ENCODE data around the gene CYP2B6.
"Not testable (repeated sequence)": the region's sequence is repeated elsewhere in the genome, so short reads cannot be mapped to it uniquely, and the experiment has no call there.

The CYP2B6 gene

GRCh38 chr19:40976724-40977123 lies 14.4 kb upstream of the CYP2B6 start:
- Histone ChIP-seq H3K9ac (ENCODE audit: low read depth, low read length, poor library complexity, severe bottlenecking) (no peak overlapping the region), H3K36me3 (ENCODE audit: insufficient read depth, low read length) (no peaks in the 10 kb centered on the region), H3K9me2 (replicated peaks; ENCODE audit: low read depth, low read length) (no peaks in the 10 kb centered on the region), H3K4me1 (ENCODE audit: insufficient read depth, low read length, poor library complexity, severe bottlenecking) (no peaks in the 10 kb centered on the region), H3K27me3 (ENCODE audit: insufficient read depth, low read length, poor library complexity, severe bottlenecking) (no peaks in the 10 kb centered on the region), H3F3A (ENCODE audit: low read depth) (no peaks in the 10 kb centered on the region), H3K79me2 (ENCODE audit: insufficient read depth, low read length) (no peaks in the 10 kb centered on the region), H2AFZ (ENCODE audit: low read length) (no peak overlapping the region), H4K20me1 (ENCODE audit: insufficient read depth, low read length, poor library complexity, severe bottlenecking) (no peaks in the 10 kb centered on the region), H3K4me3 (ENCODE audit: low read length, poor library complexity, severe bottlenecking) (no peak overlapping the region), H3K4me2 (ENCODE audit: low read depth, low read length, poor library complexity, severe bottlenecking) (no peak overlapping the region), H3K9me3 (ENCODE audit: insufficient read depth, low read depth, low read length) (no peaks in the 10 kb centered on the region)
- TF ChIP-seq CTCF (conservative IDR thresholded peaks at IDR 0.05; ENCODE audit: low read length) (no peak), EZH2phosphoT487 (IDR thresholded peaks at IDR 0.05; ENCODE audit: borderline replicate concordance) (no peak)

DNA sequence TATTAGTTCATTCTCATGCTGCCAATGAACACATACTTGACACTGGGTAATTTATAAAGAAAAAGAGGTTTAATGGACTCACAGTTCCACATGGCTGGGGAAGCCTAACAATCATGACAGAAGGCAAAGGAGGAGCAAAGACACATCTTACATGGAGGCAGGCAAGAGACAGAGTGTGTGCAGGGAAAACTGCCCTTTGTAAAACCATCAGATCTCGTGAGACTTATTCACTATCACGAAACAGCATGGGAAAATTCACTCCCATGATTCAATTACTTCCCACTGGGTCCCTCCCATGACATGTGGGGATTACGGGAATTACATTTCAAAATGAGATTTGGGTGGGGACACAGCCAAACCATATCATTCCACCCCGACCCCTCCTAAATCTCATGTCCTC lies 11.3 kb upstream of the CYP2B6 start:
- H3K4me1 ChIP-seq (ENCODE audit: insufficient read depth, low read length, poor library complexity, severe bottlenecking); H3K79me2 ChIP-seq (ENCODE audit: insufficient read depth, low read length); H3K36me3 ChIP-seq (ENCODE audit: insufficient read depth, low read length); H4K20me1 ChIP-seq (ENCODE audit: insufficient read depth, low read length, poor library complexity, severe bottlenecking); H3K9ac ChIP-seq (ENCODE audit: low read depth, low read length, poor library complexity, severe bottlenecking); H3K4me2 ChIP-seq (ENCODE audit: low read depth, low read length, poor library complexity, severe bottlenecking); H3F3A ChIP-seq (ENCODE audit: low read depth); H2AFZ ChIP-seq (ENCODE audit: low read length); H3K4me3 ChIP-seq (ENCODE audit: low read length, poor library complexity, severe bottlenecking); H3K27me3 ChIP-seq (ENCODE audit: insufficient read depth, low read length, poor library complexity, severe bottlenecking); H3K9me2 ChIP-seq (replicated peaks; ENCODE audit: low read depth, low read length); H3K9me3 ChIP-seq (ENCODE audit: insufficient read depth, low read depth, low read length): not testable (repeated sequence)

- not testable (repeated sequence) for H3K9me3 ChIP-seq (ENCODE audit: insufficient read depth, low read depth, low read length); H3K27me3 ChIP-seq (ENCODE audit: insufficient read depth, low read length, poor library complexity, severe bottlenecking); H3K4me2 ChIP-seq (ENCODE audit: low read depth, low read length, poor library complexity, severe bottlenecking); H3K9me2 ChIP-seq (replicated peaks; ENCODE audit: low read depth, low read length); H3K4me1 ChIP-seq (ENCODE audit: insufficient read depth, low read length, poor library complexity, severe bottlenecking); H4K20me1 ChIP-seq (ENCODE audit: insufficient read depth, low read length, poor library complexity, severe bottlenecking); H3F3A ChIP-seq (ENCODE audit: low read depth); H3K79me2 ChIP-seq (ENCODE audit: insufficient read depth, low read length); H3K36me3 ChIP-seq (ENCODE audit: insufficient read depth, low read length); H2AFZ ChIP-seq (ENCODE audit: low read length); H3K4me3 ChIP-seq (ENCODE audit: low read length, poor library complexity, severe bottlenecking); H3K9ac ChIP-seq (ENCODE audit: low read depth, low read length, poor library complexity, severe bottlenecking)
Measured at GRCh38 chr19:40980743-40981442, 10.2 kb upstream of the CYP2B6 start.

DNA sequence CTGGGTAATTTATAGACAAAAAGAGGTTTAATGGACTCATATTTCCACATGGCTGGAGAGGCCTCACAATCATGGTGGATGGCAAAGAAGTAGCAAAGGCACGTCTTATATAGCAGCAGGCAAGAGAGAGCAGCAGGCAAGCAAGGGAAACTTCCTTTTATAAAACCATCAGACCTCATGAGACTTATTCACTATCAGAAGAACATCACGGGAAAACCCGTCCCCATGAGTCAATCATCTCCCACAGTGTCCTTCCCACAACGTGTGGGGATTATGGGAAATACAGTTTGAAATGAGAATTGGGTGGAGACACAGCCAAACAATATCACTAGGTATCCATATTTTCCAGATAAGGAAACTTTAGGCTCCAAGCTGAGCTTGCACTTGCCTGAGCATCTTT lies 9.5 kb upstream of the CYP2B6 start:
- no peak overlapping the region for H3K4me2 ChIP-seq (ENCODE audit: low read depth, low read length, poor library complexity, severe bottlenecking)
- no peaks in the 10 kb centered on the region for H3K79me2 ChIP-seq (ENCODE audit: insufficient read depth, low read length)
- no peaks in the 10 kb centered on the region for H3K9me3 ChIP-seq (ENCODE audit: insufficient read depth, low read depth, low read length)
- no peaks in the 10 kb centered on the region for H4K20me1 ChIP-seq (ENCODE audit: insufficient read depth, low read length, poor library complexity, severe bottlenecking)
- H3K27me3 ChIP-seq (ENCODE audit: insufficient read depth, low read length, poor library complexity, severe bottlenecking): no peaks in the 10 kb centered on the region
- no peak for TF ChIP-seq CTCF (conservative IDR thresholded peaks at IDR 0.05; ENCODE audit: low read length)
- TF ChIP-seq EZH2phosphoT487 (IDR thresholded peaks at IDR 0.05; ENCODE audit: borderline replicate concordance): no peak
- no peaks in the 10 kb centered on the region for H3K9me2 ChIP-seq (replicated peaks; ENCODE audit: low read depth, low read length)
- no peaks in the 10 kb centered on the region for H3F3A ChIP-seq (ENCODE audit: low read depth)
- no peak overlapping the region for H3K4me3 ChIP-seq (ENCODE audit: low read length, poor library complexity, severe bottlenecking)
- H3K9ac ChIP-seq (ENCODE audit: low read depth, low read length, poor library complexity, severe bottlenecking): no peak overlapping the region
- H3K36me3 ChIP-seq (ENCODE audit: insufficient read depth, low read length): no peaks in the 10 kb centered on the region
- H3K4me1 ChIP-seq (ENCODE audit: insufficient read depth, low read length, poor library complexity, severe bottlenecking): no peaks in the 10 kb centered on the region
- H2AFZ ChIP-seq (ENCODE audit: low read length): no peak overlapping the region

Measured in Loucy (cell line).